Right atrium auricular region (tissue), 2 donors: Measurements from ENCODE around the gene RUVBL1. TPM values are rescaled to one million over a fixed set of nuclear protein-coding genes. Genes with fewer than 3 reads are reported as not detected.

Source experiments
- DNase-seq: peaks from one replicate; pipeline ENCODE4 v3.0.0-alpha.2; 2019; ENCODE audit warnings: low spot score
- H3K27ac ChIP-seq, 2 donors: fragments of 200-600 bp; sonication (generic); 1 replicate in 1 of 2; 2 replicates in 1 of 2; pipeline ENCODE4 v1.5.1; 2016 to 2019
- H3K27me3 ChIP-seq, 2 donors: fragments of 200-600 bp; sonication (generic); one replicate each; pipeline versions ENCODE4 v1.5.1 to v1.6.0; 2017 to 2019
- H3K36me3 ChIP-seq: fragments of 200-600 bp; sonication (generic); one replicate; pipeline ENCODE4 v1.5.1; 2016
- H3K4me1 ChIP-seq, 2 donors: fragments of 200-600 bp; sonication (generic); one replicate each; pipeline versions ENCODE4 v1.5.1 to v1.6.0; 2017 to 2019
- H3K4me3 ChIP-seq, 2 donors: fragments of 200-600 bp; sonication (generic); 1 replicate in 1 of 2; 2 replicates in 1 of 2; pipeline ENCODE4 v1.5.1; 2017 to 2019; ENCODE audit warnings: mild to moderate bottlenecking in 1 of 2, moderate library complexity in 1 of 2
- H3K9me3 ChIP-seq, 2 donors: fragments of 200-600 bp; sonication (generic); one replicate each; pipeline ENCODE4 v1.5.1; 2019
- total RNA-seq, 2 donors: library from RNA; depleted of rRNA; stranded (reverse); fragments of >200 nt; gene quantifications; one replicate each; pipeline ENCODE4 v1.1.0, GENCODE V29; 2016
- TF ChIP-seq, protein P1 (sequence below), 2 donors: fragments of 200-600 bp; sonication (generic); IDR thresholded peaks; one replicate each; pipeline ENCODE4 v1.5.1; 2019; ENCODE audit warnings: antibody characterized with exemption in 2 of 2

Gene RUVBL1
- total RNA-seq, 2 donors from 2014 or later = 20.9 to 31.0 TPM

- peaks cover 18% of the 10 kb centered on the region for H3K36me3 ChIP-seq
- peaks cover 0 to 13% of the 10 kb centered on the region in 2 donors for H3K4me1 ChIP-seq
- TF ChIP-seq, protein P1, sequence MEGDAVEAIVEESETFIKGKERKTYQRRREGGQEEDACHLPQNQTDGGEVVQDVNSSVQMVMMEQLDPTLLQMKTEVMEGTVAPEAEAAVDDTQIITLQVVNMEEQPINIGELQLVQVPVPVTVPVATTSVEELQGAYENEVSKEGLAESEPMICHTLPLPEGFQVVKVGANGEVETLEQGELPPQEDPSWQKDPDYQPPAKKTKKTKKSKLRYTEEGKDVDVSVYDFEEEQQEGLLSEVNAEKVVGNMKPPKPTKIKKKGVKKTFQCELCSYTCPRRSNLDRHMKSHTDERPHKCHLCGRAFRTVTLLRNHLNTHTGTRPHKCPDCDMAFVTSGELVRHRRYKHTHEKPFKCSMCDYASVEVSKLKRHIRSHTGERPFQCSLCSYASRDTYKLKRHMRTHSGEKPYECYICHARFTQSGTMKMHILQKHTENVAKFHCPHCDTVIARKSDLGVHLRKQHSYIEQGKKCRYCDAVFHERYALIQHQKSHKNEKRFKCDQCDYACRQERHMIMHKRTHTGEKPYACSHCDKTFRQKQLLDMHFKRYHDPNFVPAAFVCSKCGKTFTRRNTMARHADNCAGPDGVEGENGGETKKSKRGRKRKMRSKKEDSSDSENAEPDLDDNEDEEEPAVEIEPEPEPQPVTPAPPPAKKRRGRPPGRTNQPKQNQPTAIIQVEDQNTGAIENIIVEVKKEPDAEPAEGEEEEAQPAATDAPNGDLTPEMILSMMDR (IDR thresholded peaks at IDR 0.05) = no peak
- H3K4me3 ChIP-seq = no peak overlapping the region
- no peaks in the 10 kb centered on the region for H3K9me3 ChIP-seq
- H3K27ac ChIP-seq = peak overlapping the region; percentile 1 to 24
- no peak for DNase-seq
- no peaks in the 10 kb centered on the region for H3K27me3 ChIP-seq
These were observed 11.1 kb downstream of the RUVBL1 start for GRCh38 chr3:128112357-128112968.

- TF ChIP-seq, protein P1 (IDR thresholded peaks at IDR 0.05) = no peak
- Histone ChIP-seq H3K9me3 (no peaks in the 10 kb centered on the region), H3K27me3 (no peaks in the 10 kb centered on the region), H3K36me3 (peaks cover 10% of the 10 kb centered on the region), H3K4me3 (no peak overlapping the region), H3K27ac (no peak overlapping the region), H3K4me1 (peaks cover 0 to 13% of the 10 kb centered on the region in 2 donors)
- DNase-seq = no peak
These were observed 12.5 kb downstream of the RUVBL1 start for GRCh38 chr3:128111147-128111546.

DNA sequence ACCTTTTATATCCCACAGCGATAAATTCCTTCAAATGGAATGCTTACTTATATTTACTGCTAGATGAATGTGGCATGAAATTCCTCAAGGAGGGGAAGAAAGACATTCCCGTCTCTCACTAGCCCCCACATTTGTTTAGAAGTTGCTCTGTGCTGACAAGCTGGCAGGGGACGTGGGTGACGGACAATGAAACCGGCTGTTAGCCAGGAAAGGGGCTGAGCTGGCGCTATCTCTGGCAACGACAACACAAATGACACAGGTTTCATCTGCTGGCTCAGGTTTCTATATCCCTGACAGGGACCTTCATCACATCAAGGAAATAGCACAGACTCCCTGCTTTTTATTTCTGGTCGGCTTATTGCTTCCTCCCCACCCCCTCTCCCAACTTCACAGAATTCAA is 15.8 kb downstream of the RUVBL1 start:
- peak overlapping the region; percentile 56 to 83 for H3K27ac ChIP-seq
- H3K4me3 ChIP-seq = peak overlapping the region in 1 of 2 donors; percentile 7
- H3K36me3 ChIP-seq = peaks cover 16% of the 10 kb centered on the region

DNA sequence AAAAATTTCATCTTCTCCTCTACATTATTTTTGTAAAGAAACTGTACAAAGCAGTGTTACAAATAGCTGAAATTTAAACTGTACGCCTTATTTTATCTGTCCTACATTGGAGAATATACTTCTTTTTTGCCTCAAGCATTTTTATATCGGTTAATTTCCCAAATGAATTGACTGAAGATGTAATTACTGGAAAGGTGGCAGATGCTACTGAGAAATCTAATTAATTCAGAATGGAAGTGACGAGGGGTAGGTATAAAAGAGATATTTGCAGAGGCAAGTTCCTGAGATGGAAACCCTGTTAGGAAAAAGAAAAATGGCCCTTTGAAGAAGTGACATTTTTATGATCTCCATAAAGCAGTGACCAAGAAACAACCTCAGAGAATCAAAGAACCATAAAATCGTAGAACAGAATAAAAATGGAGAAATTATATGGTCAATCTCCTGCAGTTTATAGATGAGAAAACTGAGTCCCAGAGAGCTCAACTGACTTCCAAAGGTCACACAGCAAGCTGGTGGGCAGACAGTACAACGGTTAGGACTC is 20.4 kb downstream of the RUVBL1 start:
- Histone ChIP-seq H3K36me3 (peaks cover 6% of the 10 kb centered on the region), H3K4me3 (no peak overlapping the region), H3K4me1 (peaks cover 0 to 23% of the 10 kb centered on the region in 2 donors), H3K27me3 (no peaks in the 10 kb centered on the region), H3K9me3 (no peaks in the 10 kb centered on the region), H3K27ac (no peak overlapping the region)
- DNase-seq = no peak
- TF ChIP-seq, protein P1 (IDR thresholded peaks at IDR 0.05) = no peak

More for the DNA sequence above, 15.8 kb downstream of the RUVBL1 start:
- H3K9me3 ChIP-seq = no peaks in the 10 kb centered on the region
- peaks cover 0 to 13% of the 10 kb centered on the region in 2 donors for H3K4me1 ChIP-seq
- no peaks in the 10 kb centered on the region for H3K27me3 ChIP-seq
- no peak for DNase-seq
- TF ChIP-seq, protein P1 (IDR thresholded peaks at IDR 0.05) = no peak

- H3K4me1 ChIP-seq = peaks cover 0 to 20% of the 10 kb centered on the region in 2 donors
- no peak for DNase-seq
- peak overlapping the region; percentile 68 for H3K27ac ChIP-seq
- TF ChIP-seq, protein P1 (IDR thresholded peaks at IDR 0.05) = no peak
- no peaks in the 10 kb centered on the region for H3K27me3 ChIP-seq
- no peak overlapping the region for H3K4me3 ChIP-seq
- no peaks in the 10 kb centered on the region for H3K9me3 ChIP-seq
- H3K36me3 ChIP-seq = peaks cover 27% of the 10 kb centered on the region
These were observed 23.0 kb downstream of the RUVBL1 start for GRCh38 chr3:128100638-128101037.
